SU-DHL-6 (cell line): ENCODE data around the gene FBXL16.
A peak's percentile ranks its signal among the peaks of the same experiment; 100 is the strongest.

ENCODE experiments used
- H2AFZ ChIP-seq: fragments of 200-600 bp; sonication (generic); 2 replicates; pipeline ENCODE4 v1.6.1; 2014; ENCODE audit warnings: low read depth, mild to moderate bottlenecking, moderate library complexity, mixed read lengths, antibody characterized with exemption, low read length; ENCODE audit not compliant: severe bottlenecking
- H3F3A ChIP-seq: fragments of 200-600 bp; shearing (Covaris generic); 2 replicates; pipeline ENCODE4 v1.6.0; 2016; ENCODE audit warnings: antibody characterized with exemption, mild to moderate bottlenecking; ENCODE audit not compliant: insufficient read depth
- H3K27ac ChIP-seq: fragments of 200-600 bp; sonication (generic); 2 replicates; pipeline ENCODE4 v1.5.1; 2016; ENCODE audit warnings: low read depth, mild to moderate bottlenecking, low read length, moderate library complexity, mixed read lengths
- H3K27me3 ChIP-seq: fragments of 200-600 bp; sonication (generic), shearing (Covaris generic); 2 replicates; pipeline ENCODE4 v1.6.0; 2014; ENCODE audit warnings: mild to moderate bottlenecking, low read length
- H3K36me3 ChIP-seq: fragments of 200-600 bp; sonication (generic); 2 replicates; pipeline ENCODE4 v1.6.1; 2014; ENCODE audit warnings: mild to moderate bottlenecking, low read length, mixed read lengths
- H3K4me2 ChIP-seq: fragments of 300-600, 200-600 bp; shearing (Covaris generic), sonication (generic); 2 replicates; pipeline ENCODE4 v1.6.0; 2014; ENCODE audit warnings: low read length, low read depth, mild to moderate bottlenecking; ENCODE audit not compliant: poor library complexity, severe bottlenecking
- H3K4me3 ChIP-seq: fragments of 200-600 bp; sonication (generic); 2 replicates; pipeline ENCODE4 v1.5.1; 2014; ENCODE audit warnings: antibody characterized with exemption, low read length, mild to moderate bottlenecking, mixed read lengths; ENCODE audit not compliant: insufficient read depth, poor library complexity, severe bottlenecking
- H3K79me2 ChIP-seq: fragments of 200-600 bp; sonication (generic); 2 replicates; pipeline ENCODE4 v1.6.1; 2014; ENCODE audit warnings: mild to moderate bottlenecking, low read length, moderate library complexity; ENCODE audit not compliant: insufficient read depth
- H3K9ac ChIP-seq: fragments of 200-600 bp; sonication (generic); 2 replicates; pipeline ENCODE4 v1.7.0; 2014; ENCODE audit warnings: mild to moderate bottlenecking, low read length
- H3K9me2 ChIP-seq: fragments of 200-600 bp; sonication (generic); replicated peaks from 2 replicates; pipeline ENCODE4 v1.6.1; 2014; ENCODE audit warnings: low read length; ENCODE audit not compliant: insufficient read depth
- H3K9me3 ChIP-seq: fragments of 200-600 bp; sonication (generic); 2 replicates; pipeline ENCODE4 v1.6.1; 2014; ENCODE audit warnings: low read length, mixed read lengths; ENCODE audit not compliant: insufficient read depth
- H4K20me1 ChIP-seq: fragments of 200-600 bp; sonication (generic); 2 replicates; pipeline ENCODE4 v1.6.1; 2014; ENCODE audit warnings: low read depth, mild to moderate bottlenecking, antibody characterized with exemption, low read length, moderate library complexity, mixed read lengths
- CTCF ChIP-seq: fragments of 200-600 bp; sonication (generic); IDR thresholded peaks from one replicate; pipeline ENCODE4 v1.5.1; 2017; ENCODE audit warnings: antibody characterized with exemption, mild to moderate bottlenecking, low read length, moderate library complexity; ENCODE audit not compliant: insufficient read depth, poor library complexity, severe bottlenecking
- EZH2phosphoT487 ChIP-seq: fragments of 200-600 bp; sonication (generic), shearing (Covaris generic); conservative IDR thresholded peaks from 2 replicates; pipeline ENCODE4 v1.6.1; 2018; ENCODE audit warnings: mild to moderate bottlenecking, antibody characterized with exemption, low read length, moderate library complexity, mixed read lengths

The FBXL16 gene

GRCh38 chr16:734208-734980 is 28.8 kb upstream of the FBXL16 start:
- Histone ChIP-seq H2AFZ (no peak overlapping the region), H3K4me3 (no peak overlapping the region), H3K4me2 (no peak overlapping the region), H4K20me1 (no peaks in the 10 kb centered on the region), H3K27me3 (no peaks in the 10 kb centered on the region), H3K79me2 (no peaks in the 10 kb centered on the region), H3K36me3 (no peaks in the 10 kb centered on the region), H3K9me2 (no peaks in the 10 kb centered on the region), H3F3A (peaks cover 17% of the 10 kb centered on the region), H3K9ac (no peak overlapping the region), H3K27ac (no peak overlapping the region), H3K9me3 (no peaks in the 10 kb centered on the region)
- TF ChIP-seq CTCF = no peak
- no peak for TF ChIP-seq EZH2phosphoT487

- Histone ChIP-seq H3K4me2 (no peak overlapping the region), H2AFZ (no peak overlapping the region), H3K27ac (no peak overlapping the region), H3K36me3 (no peaks in the 10 kb centered on the region), H3K27me3 (no peaks in the 10 kb centered on the region), H4K20me1 (no peaks in the 10 kb centered on the region), H3F3A (peaks cover 17% of the 10 kb centered on the region), H3K4me3 (no peak overlapping the region), H3K9me3 (no peaks in the 10 kb centered on the region), H3K9ac (no peak overlapping the region), H3K79me2 (no peaks in the 10 kb centered on the region), H3K9me2 (no peaks in the 10 kb centered on the region)
- no peak for TF ChIP-seq EZH2phosphoT487
- TF ChIP-seq CTCF = peak; percentile 72
These were observed 28.0 kb upstream of the FBXL16 start for GRCh38 chr16:733382-734207.

- Histone ChIP-seq H3K4me2 (no peak overlapping the region), H3K9me2 (no peaks in the 10 kb centered on the region), H3F3A (peaks cover 12% of the 10 kb centered on the region), H3K79me2 (no peaks in the 10 kb centered on the region), H4K20me1 (no peaks in the 10 kb centered on the region), H3K27ac (no peak overlapping the region), H3K9ac (no peak overlapping the region), H3K36me3 (no peaks in the 10 kb centered on the region), H2AFZ (no peak overlapping the region), H3K4me3 (no peak overlapping the region), H3K9me3 (no peaks in the 10 kb centered on the region), H3K27me3 (no peaks in the 10 kb centered on the region)
- TF ChIP-seq EZH2phosphoT487 (no peak), CTCF (no peak)
These were observed 27.3 kb upstream of the FBXL16 start for GRCh38 chr16:732936-733335.
